CD4-positive, alpha-beta T cell treated with Interleukin-17A for 4 hours (primary cell): ENCODE measurements around the gene SDK1.

Experiments used
- DNase-seq: peaks from one replicate; pipeline ENCODE4 v3.0.0-alpha.2; 2020; ENCODE audit warnings: mixed read lengths

Gene SDK1

GRCh38 chr7:4149645-4150044, 848.6 kb downstream of the SDK1 start:
- DNase-seq = no peak

GRCh38 chr7:4150731-4151130, 849.7 kb downstream of the SDK1 start:
- no peak for DNase-seq

GRCh38 chr7:4151524-4151923, 850.5 kb downstream of the SDK1 start:
- no peak for DNase-seq

- no peak for DNase-seq
Observed at GRCh38 chr7:4151926-4152549, 851.0 kb downstream of the SDK1 start.

GRCh38 chr7:4154882-4155535, 854.0 kb downstream of the SDK1 start:
- DNase-seq = no peak

GRCh38 chr7:4156190-4156589, 855.1 kb downstream of the SDK1 start:
- DNase-seq = no peak

- no peak for DNase-seq
Observed at GRCh38 chr7:4157651-4158050, 856.6 kb downstream of the SDK1 start.

- no peak for DNase-seq
Observed at GRCh38 chr7:4158441-4159153, 857.5 kb downstream of the SDK1 start.

GRCh38 chr7:4159154-4159501, 858.1 kb downstream of the SDK1 start:
- no peak for DNase-seq

GRCh38 chr7:4159761-4160554, 858.9 kb downstream of the SDK1 start:
- DNase-seq = no peak

GRCh38 chr7:4162884-4163564, 862.0 kb downstream of the SDK1 start:
- no peak for DNase-seq

GRCh38 chr7:4163565-4164203, 862.6 kb downstream of the SDK1 start:
- DNase-seq = no peak

- no peak for DNase-seq
Observed at GRCh38 chr7:4164556-4164955, 863.5 kb downstream of the SDK1 start.

- DNase-seq = no peak
Observed at GRCh38 chr7:4166340-4166739, 865.3 kb downstream of the SDK1 start.

- no peak for DNase-seq
Observed at GRCh38 chr7:4166807-4167206, 865.8 kb downstream of the SDK1 start.

- DNase-seq = no peak
Observed at GRCh38 chr7:4167385-4167910, 866.4 kb downstream of the SDK1 start.

- DNase-seq = no peak
Observed at GRCh38 chr7:4168041-4168440, 867.0 kb downstream of the SDK1 start.

- no peak for DNase-seq
Observed at GRCh38 chr7:4168541-4168940, 867.5 kb downstream of the SDK1 start.

- DNase-seq = no peak
Observed at GRCh38 chr7:4169455-4169854, 868.4 kb downstream of the SDK1 start.

GRCh38 chr7:4170997-4171786, 870.1 kb downstream of the SDK1 start:
- no peak for DNase-seq

- no peak for DNase-seq
Observed at GRCh38 chr7:4172883-4173282, 871.8 kb downstream of the SDK1 start.
